HG03095 (cell line): Measurements from ENCODE around the gene PDE6D.

Experiments
- ATAC-seq: cut with Tn5 transposase; IDR thresholded peaks from one replicate; pipeline ENCODE4 v1.9.1; 2021; ENCODE audit warnings: moderate library complexity; ENCODE audit not compliant: unreplicated experiment

PDE6D gene

DNA sequence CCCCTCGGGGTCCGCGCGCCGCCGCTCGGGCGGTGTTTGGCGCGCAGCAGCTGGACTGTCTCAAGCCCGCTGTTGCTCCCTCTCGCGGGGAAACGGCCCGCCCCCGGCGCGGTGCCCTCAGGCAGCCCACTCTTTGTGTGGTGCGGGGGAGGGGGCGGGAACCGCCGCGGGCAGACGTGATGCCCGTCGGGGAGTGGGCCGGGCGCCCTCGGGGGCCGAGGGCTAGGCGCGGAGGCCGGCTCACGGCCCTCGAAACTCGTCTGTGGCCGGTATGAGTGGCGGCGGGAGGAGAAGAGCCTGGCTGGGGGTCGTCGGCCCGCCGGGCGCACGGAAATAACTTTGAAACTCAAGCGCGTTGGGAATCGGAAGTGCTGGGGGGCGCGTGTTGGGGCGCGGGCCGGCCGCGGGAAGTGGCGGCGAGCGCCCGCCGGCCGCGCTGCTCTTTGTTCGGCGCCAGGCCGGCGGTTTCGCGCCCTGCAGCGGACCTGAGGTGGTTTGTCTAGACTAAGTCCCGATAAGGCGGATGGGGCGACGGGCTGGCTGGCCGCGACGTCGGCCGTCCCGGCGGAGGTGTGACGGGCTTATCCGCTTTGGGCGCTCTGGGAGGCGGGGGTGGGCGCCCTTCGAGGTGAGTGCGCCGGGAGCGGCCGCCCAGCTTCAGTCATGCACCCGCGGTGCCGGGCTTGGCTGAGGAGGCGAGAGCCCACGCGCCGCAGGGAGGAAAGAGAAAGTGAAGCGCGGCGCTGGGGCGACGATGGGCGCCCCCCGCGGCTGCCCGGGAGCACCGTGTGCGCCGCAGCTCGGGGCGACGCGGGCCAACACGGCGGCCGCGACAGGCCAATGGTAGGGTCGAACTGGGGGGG lies 72.1 kb downstream of the PDE6D start:
- ATAC-seq: no peak

DNA sequence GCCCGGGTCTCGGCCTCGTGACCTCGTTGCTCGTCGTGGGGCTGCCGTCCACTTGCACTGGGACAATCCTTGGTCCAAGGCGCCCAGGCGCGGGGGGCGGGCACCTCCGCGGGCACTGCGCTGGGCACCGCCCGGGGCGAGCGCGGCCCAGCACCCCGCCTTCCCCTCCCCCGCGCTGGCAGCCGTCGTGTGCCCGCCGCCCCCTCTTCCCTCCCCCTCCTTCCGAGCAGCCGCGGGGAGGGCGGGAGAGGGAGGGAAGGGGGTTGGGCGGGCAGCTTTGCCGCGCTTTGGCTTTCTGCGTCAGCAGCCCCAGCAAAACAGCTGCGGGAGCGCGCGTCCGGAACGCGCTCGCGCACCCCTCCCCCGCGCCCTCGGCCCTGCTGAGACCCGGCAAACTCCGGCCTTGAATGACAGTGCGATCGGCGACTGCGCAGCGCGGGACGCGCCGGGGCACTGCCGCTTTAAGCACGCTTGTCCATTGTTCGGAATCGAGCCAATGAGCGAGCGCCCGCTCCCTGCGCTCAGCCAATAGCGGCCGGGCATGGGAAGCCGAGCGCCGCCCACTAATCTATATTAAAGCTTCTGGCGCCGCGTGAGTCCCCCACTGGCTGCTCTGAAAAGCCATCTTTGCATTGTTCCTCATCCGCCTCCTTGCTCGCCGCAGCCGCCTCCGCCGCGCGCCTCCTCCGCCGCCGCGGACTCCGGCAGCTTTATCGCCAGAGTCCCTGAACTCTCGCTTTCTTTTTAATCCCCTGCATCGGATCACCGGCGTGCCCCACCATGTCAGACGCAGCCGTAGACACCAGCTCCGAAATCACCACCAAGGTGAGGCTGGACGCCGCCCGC lies 72.9 kb downstream of the PDE6D start, which contains the start of gene PTMA:
TSS of gene PTMA (plus strand) at position 599 of the 846 bp plus-strand sequence. CDS start at position 781, 182 bp downstream.
- ATAC-seq: peak; percentile 56

DNA sequence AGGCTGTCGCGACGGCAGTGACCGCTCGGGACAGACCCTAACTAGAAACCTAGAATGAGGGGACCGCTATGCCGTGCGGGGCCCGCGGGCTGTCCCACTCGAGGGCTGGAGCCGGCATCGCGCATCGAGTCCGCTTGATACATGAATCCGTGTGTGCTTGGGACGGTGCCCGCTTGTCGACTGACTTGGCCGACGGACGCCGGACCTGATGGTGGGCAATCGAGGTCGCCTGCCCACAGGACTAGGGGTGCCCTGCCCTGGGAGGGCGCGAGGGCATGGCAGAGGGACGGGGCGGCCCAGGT lies 73.5 kb downstream of the PDE6D start:
- ATAC-seq: no peak

DNA sequence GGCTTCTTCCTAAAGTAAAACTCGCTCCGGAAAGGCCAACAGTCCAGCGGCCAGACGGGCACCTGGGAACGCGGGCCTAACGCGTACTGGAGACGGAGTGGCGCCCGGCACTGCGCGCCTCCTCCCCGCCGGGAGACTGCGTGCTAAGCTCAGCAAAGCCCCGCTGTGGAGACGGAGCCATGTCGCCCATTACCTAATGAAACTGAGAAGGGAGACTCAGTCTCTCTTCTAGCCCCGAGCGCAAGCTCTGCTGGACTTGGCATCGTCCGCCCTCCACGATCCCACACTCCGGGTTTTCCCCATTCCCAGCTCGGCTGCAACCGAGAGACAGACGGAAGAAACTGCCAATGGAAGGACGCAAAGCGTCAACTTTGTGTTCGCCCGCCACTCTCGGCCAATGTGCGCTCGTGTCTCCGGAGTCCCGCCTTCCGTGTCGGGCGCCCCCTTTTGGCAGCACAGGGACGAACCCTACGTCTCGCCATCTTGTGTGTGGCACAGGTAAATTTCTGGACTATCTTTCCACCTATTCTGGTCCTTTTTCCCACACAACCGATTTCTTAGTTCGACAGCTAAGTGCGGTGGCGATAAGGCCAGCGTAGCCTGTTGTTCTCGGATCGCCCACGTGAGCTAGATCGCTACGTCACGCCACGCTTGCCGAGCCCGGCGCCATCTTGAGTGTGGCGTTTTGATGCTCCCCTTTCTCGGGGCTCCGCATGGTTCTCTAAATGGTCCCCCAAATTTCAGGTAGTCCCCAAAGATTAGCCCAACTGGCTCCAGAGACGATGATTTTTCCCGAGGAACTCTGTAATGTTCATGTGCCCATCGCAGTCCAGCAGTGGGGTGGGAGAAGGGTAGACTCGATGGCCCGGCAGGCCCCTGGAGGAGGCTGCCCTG lies 74.1 kb downstream of the PDE6D start:
- ATAC-seq: peak; percentile 40

DNA sequence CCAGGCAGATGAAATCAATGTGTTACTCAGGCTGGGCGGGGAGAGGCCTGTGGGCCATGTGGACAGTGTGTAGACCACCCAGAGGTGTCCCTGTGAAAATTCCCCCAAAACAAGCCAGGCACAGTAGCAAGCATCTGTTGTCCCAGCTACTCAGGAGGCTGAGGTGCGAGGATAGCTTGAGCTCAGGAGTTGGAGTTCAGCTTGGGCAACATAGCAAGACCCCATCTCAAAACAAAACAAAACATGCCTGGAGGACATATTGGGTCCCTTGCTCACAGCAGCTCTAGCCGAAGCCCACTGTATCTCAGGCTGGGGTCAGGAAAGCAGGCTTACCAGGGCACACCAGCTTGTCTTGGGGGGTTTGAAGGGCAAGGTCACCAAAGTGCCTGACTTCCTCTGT lies 77.1 kb downstream of the PDE6D start:
- no peak for ATAC-seq

DNA sequence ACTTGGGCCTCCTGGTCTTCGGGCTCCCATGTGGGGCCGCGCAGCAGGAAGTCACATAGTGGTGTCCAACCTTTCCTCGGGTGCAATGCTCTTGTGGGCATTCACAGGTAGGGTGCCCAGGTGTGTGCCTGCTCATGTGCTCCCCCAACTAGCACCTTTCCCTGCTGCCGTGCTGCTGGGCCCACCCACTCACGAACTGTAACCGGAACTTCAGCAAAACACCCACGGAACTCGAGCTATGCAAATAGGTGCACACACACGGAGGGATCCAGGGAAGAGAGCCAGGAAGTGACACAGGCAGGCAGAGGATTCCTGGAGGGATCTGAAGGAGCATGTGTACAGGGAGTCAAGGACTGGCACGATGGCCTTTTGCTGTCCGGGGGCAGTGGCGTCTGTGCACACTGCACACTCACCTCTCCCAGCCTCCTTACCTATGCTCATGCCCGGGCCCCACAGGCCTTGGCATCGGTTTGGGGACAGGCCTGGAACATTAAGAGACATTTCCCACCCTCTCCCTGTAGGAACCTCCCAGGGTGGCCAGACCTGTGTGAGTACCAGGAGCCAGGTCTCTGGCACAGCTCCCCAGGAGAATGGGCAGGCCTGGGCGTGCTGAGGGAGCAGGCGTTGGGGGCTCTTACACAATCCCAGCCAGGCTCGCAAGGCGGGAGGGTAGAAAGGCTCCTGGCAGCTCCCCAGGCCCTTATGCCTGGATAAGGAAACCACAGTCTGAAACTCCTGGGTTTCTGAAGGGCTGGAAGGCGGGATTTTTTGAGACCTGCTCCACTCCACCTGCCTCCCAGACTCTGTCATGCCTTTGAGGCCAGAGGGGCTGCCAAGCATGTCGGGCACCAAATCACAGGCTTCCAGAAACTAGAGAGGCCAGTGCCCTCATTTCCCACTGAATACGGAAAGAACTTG lies 79.4 kb downstream of the PDE6D start:
- ATAC-seq: no peak

DNA sequence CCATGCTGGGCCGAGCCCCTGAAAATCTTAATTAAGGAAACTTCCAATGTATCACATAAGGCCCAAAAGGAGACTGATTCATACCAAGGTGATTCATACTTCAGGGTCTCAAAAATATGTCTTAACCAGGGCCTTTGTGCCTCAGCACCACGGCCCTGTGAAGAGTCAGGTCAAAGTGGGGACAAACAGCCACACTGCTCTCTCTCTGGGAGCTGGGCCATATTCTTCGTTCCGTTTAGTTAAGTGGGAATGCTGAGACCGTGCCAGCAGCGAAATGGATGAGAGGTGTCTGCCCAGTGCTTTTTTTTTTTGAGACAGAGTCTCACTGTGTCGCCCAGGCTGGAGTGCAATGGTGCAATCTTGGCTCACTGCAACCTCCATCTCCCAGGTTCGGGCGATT lies 82.1 kb downstream of the PDE6D start:
- ATAC-seq: no peak

DNA sequence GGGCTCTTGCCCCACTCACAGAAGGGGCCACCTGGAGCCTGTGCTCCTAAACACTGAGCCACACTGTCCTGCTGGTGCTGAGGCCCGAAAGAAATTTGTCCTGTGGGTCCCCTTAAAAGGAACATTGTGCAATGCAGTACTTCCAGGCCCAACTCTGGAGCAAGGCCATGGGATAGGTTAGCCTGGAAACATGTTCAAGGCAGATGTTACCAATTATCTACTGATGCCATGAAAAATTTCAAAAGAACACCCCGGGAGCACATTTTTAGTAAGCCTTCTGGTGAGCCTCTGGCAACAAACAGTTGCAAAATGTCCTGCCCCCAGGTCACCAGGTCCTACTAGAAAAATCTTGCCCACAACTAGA lies 85.1 kb downstream of the PDE6D start:
- ATAC-seq: no peak

DNA sequence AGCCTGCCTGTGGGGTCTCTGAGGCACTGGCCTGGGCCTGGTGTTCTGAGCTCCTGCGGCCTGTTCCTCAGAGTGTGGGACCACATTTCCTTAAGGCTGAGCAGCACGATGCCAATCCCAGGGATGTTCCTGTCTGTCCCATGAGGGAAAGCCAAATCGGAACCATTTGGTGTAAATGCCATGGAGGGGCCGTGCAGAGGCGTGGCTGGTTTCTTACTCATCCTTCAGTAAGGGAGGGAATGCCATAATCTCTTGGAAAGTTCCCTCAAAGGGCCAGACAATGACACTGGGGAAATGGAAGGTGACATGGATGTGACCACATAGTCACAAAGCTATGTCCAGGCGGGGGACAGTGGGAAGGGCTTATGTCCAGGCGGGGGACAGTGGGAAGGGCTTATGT lies 87.1 kb downstream of the PDE6D start:
- no peak for ATAC-seq

DNA sequence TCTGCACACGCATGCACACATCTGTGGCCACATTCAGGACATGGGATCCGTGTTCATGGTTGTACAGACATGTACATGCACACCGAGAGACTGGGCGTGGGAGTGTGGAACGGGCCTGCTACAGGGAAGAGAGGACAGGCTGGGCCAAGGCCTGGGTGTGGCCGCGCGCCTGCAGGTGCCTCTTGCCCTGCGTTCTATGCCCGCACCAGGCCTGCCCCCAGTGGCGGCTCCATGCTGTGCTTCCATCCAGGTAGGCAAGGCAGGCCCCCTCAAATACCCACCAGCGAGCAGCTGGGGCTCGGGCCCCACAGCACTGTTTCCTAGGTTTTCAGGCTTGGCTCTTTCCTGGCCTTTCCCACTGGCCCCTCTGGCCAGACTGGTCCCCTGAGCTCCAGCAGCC lies 88.2 kb downstream of the PDE6D start:
- ATAC-seq: no peak

DNA sequence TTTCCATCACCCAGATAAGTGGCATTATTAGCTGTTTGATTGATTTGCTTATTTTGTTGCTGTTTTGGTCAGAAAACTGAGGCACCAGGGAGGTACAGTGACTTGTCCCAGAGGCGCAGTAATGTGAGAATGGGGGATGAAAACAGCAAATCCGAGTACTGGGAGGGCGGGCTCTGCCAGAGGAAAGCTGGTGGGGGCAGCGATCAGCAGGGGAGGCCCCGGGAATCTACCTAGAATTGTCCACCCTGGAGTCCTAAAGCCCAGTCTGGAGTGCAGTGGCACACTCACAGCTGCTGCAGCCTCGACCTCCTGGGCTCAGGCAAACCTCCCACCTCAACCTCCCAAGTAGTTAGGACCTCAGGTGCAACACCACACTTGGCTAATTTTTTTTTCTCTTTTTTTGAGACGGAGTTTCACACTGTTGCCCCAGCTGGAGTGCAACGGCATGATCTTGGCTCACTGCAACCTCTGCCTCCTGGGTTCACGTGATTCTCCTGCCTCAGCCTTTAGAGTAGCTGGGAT lies 89.8 kb downstream of the PDE6D start:
- no peak for ATAC-seq

DNA sequence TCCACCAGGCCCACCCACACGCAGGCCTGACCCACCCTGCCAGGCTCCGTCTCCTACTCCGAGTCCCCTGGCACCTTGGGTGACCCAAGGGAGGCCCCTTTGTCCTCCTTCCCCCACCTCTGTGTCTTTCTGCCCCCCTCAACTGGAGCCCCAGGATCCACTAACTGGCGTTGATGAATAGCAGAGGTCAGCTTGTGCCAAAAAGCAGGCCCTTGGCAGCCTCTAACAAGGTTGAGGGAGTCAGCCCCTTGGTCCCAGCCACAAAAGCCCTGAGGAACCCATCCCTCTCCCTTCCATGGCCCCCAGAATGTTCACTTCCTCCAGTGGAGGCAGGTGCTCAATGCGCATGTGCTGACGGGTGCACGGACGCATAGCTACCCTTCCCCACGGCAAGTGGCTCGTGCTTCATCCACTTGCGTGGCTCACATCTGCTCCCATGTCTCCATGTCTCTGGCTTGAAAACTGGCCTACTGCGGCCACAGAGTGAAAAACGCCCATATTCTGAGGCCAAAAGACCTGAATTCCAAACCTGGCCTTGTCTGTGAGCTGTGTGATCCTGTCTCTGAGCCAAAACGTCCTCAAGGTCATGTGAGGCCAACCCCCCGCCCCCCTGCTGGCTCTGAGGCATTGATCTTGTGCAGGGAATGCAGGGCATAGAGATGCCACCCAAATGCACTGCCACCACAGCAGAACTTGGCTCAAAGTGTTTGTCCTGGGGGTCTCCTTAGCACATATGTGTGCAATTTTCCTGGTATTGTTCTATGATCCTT lies 91.8 kb downstream of the PDE6D start:
- no peak for ATAC-seq

DNA sequence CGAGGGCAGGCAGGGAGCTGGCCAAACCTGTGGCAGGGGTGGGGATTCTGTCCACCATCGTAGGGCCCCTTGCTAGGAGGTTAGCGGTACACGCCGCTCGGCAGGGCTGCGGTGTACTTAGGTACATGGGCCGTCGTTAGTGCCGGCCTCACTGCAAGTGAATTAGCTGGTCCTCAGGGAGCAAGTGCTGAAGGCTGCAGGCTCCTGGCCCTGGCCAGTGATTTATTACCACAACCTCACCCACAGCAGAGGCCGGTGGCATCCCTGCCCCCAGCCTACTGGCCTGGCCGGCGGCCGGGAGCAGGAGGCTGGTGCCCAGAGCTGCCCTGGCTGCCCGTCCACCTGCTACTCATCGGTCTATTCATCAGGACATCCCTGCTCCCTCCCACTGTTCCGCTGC lies 92.4 kb downstream of the PDE6D start:
- ATAC-seq: no peak

DNA sequence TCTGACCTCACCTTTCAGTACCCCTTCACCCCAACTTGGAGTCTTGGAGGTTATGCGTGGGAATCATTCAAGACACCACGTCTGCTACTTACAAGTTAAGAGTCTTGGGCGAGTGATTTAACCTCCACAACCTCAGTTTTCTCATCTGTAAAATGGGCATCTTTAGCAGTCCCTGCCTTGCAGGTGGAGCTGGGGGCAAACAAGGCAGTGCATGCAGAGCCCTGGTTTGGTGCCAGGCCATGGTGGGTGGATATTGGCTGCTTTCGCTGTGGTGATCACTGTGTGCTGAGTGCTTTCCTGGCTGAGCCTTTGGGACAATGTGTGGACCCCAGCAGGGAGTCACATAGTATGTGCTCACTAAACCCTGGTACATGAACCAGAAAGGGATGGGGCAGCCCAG lies 93.1 kb downstream of the PDE6D start:
- no peak for ATAC-seq

DNA sequence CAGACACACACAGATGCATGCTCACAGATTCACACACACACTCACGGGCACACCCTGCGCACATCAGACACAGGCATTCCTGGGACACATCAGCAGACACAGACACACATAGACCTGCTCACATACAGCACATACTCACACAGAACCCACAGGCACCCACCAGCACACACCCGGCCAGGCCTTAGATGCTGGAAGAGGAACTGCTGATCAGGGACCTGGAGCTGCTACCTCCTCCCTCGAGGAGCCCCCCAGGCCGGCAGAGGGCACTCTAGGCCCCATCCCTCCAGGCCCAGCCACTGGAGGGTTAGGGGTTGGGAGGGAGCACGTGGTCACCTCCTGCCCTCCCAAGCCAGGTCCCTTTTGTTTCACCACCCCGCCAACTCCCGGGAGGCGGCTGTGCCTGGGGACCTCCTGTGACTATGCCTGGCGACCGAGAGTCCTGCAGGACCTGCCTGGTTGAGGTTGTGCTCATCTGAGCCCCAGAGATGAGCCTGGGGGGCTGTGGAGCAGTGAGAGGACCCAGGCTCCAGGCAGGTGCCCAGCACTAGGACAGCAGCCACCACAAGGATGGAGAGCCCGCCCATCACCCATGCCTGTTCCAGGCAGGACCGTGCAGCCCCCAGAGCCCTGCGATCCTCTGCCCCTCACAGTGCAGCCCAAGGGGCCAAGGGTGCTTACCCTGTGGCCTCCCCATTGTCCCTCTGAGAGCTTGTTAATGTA lies 93.8 kb downstream of the PDE6D start:
- peak; percentile 56 for ATAC-seq

DNA sequence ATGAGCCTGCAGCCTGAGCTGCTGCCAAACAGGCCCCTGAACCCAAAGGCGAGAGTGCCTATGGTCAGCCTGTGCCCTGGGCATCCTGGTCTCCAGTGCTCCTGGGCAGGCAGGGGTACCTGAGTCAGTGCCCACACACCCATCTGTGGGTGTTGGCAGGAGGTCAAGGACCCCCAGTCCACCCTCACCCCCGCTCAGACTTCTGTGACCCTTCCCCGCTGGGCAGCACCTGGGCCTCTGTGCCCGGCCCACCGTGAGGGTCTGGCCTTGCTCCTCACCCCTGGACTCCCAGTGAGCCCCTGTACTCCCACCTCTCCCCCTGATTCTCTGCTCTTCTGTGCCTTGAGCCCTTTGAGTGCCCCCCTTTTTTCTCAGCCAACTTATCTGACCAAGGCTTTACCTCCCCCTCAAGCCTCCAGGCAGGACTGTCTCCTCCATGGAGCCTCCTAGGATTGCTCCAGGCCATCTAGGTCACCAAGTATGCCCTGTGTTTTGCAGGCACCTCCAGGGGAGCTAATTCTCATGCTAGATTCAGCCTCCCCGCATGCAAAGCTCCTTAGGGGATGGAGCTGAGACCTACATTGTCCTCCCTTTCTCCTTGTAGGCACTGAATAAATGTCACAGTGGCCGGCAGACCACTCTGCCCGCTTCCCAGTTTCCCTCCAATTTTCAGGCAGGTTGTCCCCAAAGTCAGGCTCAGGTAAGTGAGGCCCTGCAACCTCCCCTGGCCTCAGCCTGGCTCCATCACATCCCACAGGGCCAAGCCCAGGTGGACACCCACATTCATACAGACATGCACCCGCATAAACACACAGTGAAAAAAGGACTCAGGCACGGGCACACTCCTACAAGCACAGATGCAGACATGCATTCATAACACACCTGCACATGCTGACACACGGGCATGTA lies 94.6 kb downstream of the PDE6D start:
- no peak for ATAC-seq

DNA sequence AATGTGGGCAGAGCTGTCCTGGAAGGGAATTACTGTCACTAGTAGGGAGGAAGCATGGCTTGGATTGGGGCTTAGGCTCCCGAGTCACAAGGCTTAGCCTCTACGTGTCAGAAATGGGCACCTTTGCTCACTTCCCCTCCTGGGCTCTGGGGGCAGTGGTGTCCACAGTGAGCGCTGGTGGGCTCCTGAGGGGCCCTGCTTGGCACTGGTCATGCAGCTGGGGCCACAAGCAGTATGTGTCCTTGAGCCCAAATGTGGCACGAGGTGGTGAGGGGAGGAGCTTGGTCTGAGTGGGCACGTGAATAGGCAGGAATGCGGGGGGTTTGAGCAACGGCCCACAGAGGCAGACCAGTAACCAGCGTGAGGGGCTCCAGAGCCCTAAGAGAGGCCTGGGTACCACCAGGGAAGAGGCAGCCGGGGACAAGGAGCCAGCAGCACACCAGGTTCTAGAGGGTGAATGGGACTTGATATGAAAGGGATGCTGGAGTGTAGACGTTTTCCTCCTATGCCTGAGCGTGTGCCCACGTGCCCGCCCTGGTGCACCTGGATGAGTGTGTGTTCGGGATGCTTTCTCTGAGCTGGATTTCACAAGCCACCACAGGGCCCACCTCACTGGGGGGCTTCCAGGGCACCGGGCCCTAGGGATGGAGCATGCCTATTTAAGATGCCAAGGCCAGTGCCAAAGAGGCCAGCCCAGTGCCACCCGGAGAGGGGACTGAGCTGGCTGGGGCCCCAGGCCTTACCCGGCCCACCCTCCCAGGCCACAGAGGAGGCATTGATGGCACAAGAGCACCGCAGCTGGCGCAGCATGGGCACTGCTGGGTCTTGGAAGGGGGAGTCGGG lies 95.5 kb downstream of the PDE6D start:
- ATAC-seq: no peak
